Measurements from ENCODE around the gene TLR8. TPM values are rescaled to one million over a fixed set of nuclear protein-coding genes. Genes with fewer than 3 reads are reported as not detected.
A peak's percentile ranks its signal among the peaks of the same experiment; 100 is the strongest.

Gene TLR8
- total RNA-seq, 1 donor from 2014 or later: 35.4 TPM

DNA sequence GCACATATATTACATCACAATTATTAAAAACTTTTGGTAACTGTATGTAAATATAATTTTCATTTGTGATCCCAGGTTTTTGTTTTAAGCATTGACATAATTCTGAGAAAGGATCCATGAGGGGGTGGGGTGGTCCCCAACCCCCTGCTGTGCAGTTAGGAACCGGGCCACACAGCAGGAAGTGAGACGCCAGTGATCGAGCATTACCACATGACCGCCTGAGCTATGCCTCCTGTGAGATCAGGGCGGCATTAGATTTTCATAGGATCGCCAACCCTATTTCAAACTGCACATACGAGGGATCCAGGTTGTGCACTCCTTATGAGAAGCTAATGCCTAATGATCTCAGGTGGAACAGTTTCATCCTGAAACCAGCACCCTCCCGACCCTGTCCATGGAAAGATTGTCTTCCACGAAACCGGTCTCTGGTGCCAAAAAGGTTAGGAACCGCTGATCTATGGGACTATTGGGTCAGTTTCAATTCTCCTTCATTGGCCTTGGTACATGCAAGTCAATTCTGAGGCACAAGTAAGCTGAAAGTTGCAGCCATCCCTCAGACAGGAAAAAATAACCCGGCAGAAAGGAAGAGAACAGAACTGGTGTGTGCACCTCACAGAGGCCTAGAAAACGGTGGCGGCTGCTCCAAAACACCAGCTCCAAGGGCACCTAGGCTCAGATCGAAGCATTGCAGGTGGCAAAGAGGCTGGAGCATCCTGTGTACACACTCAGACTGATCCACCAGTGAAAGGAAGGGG is 61.5 kb downstream of the TLR8 start:
- Histone ChIP-seq H3K4me1 (peaks cover 17% of the 10 kb centered on the region), H3K9me3 (no peaks in the 10 kb centered on the region), H3K27ac (peak overlapping the region; percentile 24), H3K27me3 (ENCODE audit: low read depth) (no peaks in the 10 kb centered on the region), H3K4me3 (no peak overlapping the region), H3K36me3 (no peaks in the 10 kb centered on the region)
- DNase-seq (no peak), ATAC-seq (no peak)
- intact Hi-C loops (cut with DNase I): no loop called here
- TF ChIP-seq, protein P1, sequence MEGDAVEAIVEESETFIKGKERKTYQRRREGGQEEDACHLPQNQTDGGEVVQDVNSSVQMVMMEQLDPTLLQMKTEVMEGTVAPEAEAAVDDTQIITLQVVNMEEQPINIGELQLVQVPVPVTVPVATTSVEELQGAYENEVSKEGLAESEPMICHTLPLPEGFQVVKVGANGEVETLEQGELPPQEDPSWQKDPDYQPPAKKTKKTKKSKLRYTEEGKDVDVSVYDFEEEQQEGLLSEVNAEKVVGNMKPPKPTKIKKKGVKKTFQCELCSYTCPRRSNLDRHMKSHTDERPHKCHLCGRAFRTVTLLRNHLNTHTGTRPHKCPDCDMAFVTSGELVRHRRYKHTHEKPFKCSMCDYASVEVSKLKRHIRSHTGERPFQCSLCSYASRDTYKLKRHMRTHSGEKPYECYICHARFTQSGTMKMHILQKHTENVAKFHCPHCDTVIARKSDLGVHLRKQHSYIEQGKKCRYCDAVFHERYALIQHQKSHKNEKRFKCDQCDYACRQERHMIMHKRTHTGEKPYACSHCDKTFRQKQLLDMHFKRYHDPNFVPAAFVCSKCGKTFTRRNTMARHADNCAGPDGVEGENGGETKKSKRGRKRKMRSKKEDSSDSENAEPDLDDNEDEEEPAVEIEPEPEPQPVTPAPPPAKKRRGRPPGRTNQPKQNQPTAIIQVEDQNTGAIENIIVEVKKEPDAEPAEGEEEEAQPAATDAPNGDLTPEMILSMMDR (IDR thresholded peaks at IDR 0.05): no peak

DNA sequence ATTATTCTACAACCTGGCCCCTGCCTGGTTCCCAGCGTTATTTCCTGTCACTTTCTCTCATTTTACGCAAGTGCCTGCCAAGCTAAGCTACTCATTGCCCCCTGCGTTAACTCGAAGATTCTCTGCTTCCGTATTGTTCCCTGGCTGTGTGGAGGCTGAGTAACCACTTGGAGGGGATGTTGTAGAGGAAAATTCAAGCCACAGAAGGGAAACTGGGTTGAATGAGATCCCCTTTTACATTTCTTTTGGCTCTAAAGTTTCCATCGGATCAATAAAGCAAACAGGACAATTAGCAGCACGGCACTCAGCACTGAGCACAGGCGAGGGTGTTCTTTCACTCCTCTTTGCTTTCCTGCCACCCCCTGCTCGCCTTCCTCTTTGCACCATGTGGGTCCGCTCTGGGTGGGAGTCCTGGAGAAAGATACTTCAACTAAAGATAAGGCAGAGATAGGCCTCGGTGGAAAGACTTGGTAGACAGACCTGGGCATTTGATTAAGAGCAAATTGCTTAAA is 64.3 kb downstream of the TLR8 start:
- DNase-seq (no peak), ATAC-seq (peak; percentile 27 to 34)
- Histone ChIP-seq H3K27me3 (ENCODE audit: low read depth) (no peaks in the 10 kb centered on the region), H3K36me3 (no peaks in the 10 kb centered on the region), H3K4me3 (peak overlapping the region; percentile 19), H3K4me1 (peaks cover 17% of the 10 kb centered on the region), H3K9me3 (no peaks in the 10 kb centered on the region), H3K27ac (peak overlapping the region; percentile 81)
- intact Hi-C loops (cut with DNase I): no loop called here
- TF ChIP-seq, protein P1 (IDR thresholded peaks at IDR 0.05): peak; percentile 54

DNA sequence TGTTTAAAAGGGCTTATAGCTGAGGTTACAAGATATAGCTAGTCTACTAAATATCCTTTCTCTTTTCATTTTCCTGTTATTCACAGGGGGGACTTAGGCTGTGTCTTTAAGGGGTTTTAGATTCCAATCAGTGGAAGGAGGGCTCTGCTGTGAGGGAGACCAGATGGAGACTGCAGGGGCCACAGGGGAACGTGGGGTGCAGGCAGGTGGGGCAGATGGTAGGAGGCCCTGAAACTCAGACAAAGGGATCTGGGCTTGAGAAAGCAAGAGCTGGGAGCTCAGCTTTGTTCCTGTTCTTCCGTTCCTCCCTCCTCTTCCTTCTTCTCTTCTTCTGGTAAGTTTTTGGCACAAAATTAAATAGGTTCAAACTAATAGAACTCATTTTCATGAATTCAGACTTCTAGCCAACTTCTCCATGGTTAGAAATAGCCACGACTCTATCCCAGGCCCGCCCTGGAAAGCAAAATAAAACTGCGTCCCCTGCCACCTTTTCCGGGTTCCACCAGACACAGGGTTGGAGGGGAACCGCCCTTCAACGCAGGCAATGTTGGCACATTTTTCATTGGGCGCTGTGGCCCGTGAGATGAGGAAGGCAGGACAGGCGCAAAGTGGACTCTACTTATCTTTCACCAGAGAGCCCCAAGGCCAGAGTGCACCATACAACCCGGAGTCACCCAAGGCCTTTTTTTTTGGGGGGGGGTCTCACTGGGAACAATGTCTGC is 65.0 kb downstream of the TLR8 start:
- TF ChIP-seq, protein P1 (IDR thresholded peaks at IDR 0.05): no peak
- intact Hi-C loops (cut with DNase I): no loop called here
- Histone ChIP-seq H3K27me3 (ENCODE audit: low read depth) (no peaks in the 10 kb centered on the region), H3K4me1 (peaks cover 17% of the 10 kb centered on the region), H3K36me3 (no peaks in the 10 kb centered on the region), H3K4me3 (peak overlapping the region; percentile 19), H3K9me3 (no peaks in the 10 kb centered on the region), H3K27ac (peak overlapping the region; percentile 81)
- DNase-seq: peak; percentile 63
- ATAC-seq: no peak

DNA sequence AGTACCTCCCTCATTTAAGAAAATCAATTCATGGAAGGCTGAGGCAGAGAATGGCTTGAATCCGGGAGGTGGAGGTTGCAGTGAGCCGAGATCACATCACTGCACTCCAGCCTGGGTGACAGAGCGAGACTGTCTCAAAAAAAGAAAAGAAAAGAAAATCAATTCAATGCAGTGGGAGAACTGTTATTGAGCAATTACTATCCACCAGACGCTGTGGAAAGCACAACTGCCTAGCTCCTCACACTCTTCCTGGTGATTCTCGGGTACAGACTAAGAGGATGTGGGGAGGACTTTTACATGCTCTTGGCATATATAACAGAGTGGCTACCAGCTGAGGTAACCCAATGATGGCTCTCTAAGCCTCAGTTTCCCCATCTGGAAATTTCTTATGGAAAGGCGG is 65.8 kb downstream of the TLR8 start:
- Histone ChIP-seq H3K27me3 (ENCODE audit: low read depth) (no peaks in the 10 kb centered on the region), H3K36me3 (peaks cover 3% of the 10 kb centered on the region), H3K9me3 (no peaks in the 10 kb centered on the region), H3K27ac (peak overlapping the region; percentile 81), H3K4me3 (peak overlapping the region; percentile 76), H3K4me1 (peaks cover 17% of the 10 kb centered on the region)
- TF ChIP-seq, protein P1 (IDR thresholded peaks at IDR 0.05): no peak
- intact Hi-C loops (cut with DNase I): no loop called here
- ATAC-seq (no peak), DNase-seq (no peak)

Other genes with a start within 250 kb of the TLR8 start
- 26.3 TPM for gene PRPS2, start 115.2 kb upstream of the TLR8 start, total RNA-seq
- gene TLR7, start 39.5 kb upstream of the TLR8 start, total RNA-seq: 7.8 TPM
- gene TMSB4X, start 68.5 kb downstream of the TLR8 start, total RNA-seq: 4,922 TPM
- not detected for gene FAM9C, start 138.0 kb downstream of the TLR8 start, total RNA-seq